Stimulated activated naive CD4-positive, alpha-beta T cell (primary cell): ENCODE results near the gene TRERF1.
"Not testable (repeated sequence)": the region's sequence is repeated elsewhere in the genome, so short reads cannot be mapped to it uniquely, and the experiment has no call there.

ENCODE experiments used
- DNase-seq, 6 experiments: peaks; one replicate each; lab custom pipeline; 2025; lab: John Stamatoyannopoulos, UW

TRERF1 gene

DNA sequence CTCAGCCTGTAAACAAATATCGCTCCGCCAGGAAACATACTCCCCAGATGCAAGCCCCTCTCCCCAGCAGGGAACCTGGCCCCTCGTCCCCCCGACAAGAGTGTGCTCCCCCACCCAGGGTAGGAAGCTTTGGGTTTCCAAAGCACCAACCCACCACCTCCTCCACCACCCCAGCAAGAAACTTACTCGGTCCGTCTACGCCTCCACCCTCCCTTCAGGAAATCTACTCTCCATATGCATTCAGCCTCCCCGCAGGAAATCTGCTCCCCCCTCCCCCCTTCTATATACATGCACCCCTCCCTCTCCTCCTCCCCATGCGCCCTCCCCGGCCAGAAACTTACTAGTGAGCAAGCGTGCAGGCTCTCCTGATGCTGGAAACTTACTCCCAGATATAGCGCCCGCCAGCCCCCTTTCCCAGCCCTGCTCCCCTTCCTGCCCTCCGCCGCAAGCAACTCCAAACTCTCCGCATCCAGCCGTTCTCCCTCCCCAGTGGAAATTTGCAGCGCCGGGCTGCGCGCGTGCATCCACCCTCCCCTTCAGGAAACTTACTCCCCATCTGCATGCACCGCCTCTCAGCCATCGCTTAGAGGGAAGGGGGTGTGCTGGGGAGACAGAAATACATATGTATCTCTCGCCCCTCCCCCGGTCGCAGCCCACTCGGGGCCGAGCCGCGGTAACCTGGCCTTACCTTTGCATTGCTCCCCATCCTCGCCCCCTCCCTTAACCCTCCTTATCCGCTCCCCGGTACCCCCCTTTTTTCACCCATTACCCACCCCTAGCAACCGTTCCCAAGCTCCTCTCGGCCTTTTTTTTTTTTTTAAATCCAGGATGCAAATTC is at the start of gene TRERF1:
TSS of gene TRERF1 (minus strand) at position 594 of the 838 bp plus-strand sequence. CDS start 182,336 bp downstream, outside the sequence.
- peak; percentile 40 to 75 (median 57) for DNase-seq

- DNase-seq, result no peak
Measured at GRCh38 chr6:42498473-42499128, 46.9 kb upstream of the TRERF1 start.

- no peak for DNase-seq
Measured at GRCh38 chr6:42493914-42494539, 42.3 kb upstream of the TRERF1 start.

- DNase-seq, result no peak
Measured at GRCh38 chr6:42488129-42488528, 36.4 kb upstream of the TRERF1 start.

- DNase-seq, result no peak
Measured at GRCh38 chr6:42484261-42484660, 32.5 kb upstream of the TRERF1 start.

DNA sequence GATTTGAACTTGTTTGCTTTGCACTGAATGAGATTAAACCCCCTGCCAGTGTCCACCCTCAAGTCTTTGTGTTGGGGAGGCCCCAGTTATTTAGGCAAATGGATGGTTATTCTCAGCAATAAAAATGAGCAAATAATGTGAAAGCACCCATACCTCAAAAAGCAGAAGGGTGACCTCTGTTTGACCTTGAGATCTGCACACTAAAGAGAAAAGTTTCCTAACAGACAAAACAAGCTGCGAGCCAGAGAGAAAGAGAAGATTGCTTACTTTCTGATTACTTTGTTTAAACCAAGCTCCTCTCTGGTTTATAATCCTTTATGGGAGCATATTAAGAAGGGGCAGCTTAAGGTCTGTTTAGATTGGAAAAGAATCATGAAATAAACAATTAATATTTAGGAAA is 30.4 kb upstream of the TRERF1 start:
- no peak for DNase-seq

DNA sequence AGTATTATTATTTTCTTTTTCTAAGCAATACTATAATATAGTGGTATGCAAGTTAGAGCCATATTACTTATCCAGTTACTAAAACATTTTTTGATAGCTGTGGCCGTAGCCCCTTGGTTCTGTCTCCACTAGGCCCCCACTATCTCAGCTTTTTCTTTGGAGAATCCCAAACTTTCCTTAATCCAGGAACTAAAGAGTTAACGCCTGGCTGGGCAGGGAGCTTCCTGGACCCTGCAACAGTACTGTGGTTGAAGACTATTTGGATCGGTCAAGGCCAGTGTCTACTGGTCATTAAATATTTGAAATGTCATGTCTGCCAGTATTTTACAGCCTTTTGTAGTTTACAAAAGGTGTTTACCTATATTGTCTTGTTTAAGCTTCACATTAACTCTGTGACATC is 20.0 kb upstream of the TRERF1 start:
- no peak for DNase-seq

DNA sequence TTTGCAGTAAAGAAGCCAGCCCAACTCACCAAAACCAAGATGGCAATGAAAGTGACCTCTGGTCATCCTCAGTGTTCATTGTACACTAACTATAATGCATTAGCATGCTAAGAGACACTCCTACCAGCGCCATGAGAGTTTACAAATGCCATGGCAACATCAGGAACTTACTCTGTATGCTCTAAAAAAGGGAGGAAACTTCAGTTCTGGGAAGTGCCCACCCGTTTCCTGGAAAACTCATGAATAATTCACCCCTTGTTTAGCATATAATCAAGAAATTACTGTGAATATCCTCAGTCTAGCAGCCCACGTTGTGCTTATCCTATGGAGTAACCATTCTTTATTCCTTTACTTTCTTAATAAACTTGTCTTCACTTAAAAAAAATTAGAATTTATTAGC is 19.4 kb upstream of the TRERF1 start:
- no peak for DNase-seq

GRCh38 chr6:42468273-42468672 is 16.5 kb upstream of the TRERF1 start:
- DNase-seq, result no peak

DNA sequence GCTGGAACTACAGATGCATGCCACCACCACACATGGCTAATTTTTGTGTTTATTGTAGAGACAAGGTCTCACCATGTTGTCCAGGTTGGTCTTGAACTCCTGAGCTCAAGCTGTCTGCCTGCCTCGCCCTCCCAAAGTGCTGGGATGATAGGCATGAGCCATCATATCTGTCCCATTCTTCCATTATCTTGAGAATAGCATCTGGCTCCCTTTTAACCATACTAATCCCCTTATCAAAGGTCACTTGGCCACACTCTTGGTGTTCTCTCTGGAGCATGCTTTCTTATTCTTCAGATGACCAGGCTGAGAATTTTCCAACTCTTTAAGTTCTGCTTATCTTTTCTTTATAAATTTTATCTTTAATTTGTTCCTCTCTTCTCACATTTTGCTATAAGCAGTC is 15.9 kb upstream of the TRERF1 start:
- no peak for DNase-seq

GRCh38 chr6:42466470-42466869 is 14.7 kb upstream of the TRERF1 start:
- DNase-seq, result not testable (repeated sequence)

DNA sequence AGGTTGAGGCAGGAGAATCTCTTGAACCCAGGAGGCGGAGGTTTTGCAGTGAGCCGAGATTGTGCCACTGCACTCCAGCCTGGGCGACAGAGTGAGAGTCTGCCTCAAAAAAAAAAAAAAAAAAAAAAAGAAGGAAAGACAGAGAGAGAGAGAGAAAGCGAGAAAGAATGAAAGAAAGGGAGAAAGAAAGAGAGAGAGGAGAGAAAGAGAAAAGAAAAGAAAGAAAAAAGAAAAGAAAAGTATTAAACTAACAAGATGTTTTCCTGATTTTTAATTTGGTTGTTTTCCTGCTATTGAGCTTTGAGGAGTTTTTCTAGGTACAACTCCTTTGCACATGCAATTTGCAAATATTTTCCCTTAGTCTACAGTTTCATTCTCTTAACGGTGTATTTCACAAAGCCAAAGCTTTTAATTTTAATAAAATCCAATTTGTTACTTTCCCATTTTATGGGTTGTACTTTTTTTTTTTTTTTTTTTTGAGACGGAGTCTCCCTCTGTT is 10.8 kb upstream of the TRERF1 start:
- no peak for DNase-seq

GRCh38 chr6:42460883-42461282 is 9.2 kb upstream of the TRERF1 start:
- no peak for DNase-seq

GRCh38 chr6:42459888-42460287 is 8.2 kb upstream of the TRERF1 start:
- DNase-seq, result no peak

DNA sequence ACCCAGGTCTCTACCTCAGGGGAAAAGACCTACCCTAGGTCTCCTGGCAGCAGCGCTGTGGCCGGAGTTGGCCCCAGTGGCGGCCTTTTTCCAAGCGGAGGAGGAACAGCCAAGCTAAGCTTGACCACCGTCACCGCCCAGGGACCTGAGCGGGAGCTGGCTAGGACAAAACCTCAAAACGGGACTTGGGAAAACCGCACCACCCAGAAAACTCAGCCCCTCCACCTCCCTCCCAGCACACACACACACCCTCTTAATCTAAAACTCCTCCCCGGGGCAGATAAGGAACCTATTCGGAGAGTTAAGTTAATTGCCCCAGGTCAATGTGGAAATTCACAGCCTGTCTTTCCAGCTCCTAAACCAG is 2.7 kb upstream of the TRERF1 start:
- no peak for DNase-seq

DNA sequence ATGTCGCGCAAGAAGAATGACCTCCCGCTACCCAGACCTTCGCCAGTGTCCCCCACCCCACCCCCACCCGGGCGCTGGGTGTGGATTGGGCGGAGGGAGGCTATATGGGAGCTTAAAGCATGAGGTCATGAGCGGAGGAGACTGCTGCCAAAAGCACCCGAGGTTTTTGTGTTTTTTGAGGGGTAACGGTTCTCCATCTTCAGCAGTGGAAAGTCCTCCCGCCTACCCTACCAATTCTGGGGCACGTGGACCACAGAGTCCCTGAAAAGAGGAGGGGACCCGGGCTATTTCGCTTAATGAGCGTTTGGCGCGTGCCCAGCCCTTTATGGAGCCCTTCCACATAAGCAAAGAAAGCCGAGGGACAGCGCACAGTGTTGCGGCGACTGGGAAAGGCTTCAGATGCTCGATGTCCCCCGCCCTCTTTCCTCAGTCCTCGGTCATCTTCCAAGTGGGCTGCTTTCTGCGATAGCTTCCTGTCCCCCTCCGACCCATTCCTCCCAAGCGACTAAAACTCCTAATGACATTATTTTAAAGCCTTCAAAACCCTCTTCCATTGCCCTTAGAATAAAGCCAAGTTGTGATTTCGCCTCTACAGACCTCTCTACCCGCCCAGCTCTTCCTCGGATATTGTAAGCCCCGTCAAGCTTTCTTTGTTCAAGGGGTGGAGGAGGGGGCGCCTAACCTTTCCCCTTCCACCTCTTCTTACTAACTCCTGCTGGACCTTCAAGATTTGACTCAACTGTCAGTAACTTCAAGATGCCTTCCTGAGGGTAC is 2.1 kb upstream of the TRERF1 start:
- peak in 4 of 6 experiments; percentile 5 to 34 (median 14) for DNase-seq

DNA sequence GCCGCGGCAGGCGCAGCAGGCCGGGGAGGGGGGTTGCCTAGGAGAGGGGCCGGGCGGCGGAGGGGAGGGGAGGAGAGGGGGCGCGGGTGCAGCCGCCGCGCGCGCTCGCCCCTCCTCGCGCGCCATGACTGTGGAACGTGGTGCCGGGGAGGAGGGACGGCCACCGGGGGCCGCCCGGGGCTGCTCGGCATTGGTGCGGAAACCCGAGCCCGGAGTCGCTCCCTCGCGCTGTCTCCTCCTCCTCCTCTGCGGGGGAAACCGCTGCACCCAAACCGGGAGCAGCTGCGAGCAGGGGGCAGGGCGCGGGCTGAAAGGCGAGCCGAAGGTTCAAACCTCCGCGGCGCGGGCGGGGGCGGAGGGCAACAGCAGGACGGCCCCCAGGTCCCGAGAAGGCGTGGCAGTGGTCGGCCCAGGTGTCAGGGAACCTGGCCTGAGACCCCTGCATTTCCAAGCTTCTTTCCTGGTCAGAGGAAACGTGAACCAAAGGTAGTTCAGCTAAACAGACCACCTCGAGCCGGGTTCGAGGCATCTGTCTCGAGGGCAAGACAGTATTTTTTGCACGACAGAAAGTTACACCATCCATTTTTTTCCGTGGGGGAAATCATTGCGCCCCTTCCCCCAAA is 1.4 kb upstream of the TRERF1 start:
- peak; percentile 56 to 76 (median 70) for DNase-seq

DNA sequence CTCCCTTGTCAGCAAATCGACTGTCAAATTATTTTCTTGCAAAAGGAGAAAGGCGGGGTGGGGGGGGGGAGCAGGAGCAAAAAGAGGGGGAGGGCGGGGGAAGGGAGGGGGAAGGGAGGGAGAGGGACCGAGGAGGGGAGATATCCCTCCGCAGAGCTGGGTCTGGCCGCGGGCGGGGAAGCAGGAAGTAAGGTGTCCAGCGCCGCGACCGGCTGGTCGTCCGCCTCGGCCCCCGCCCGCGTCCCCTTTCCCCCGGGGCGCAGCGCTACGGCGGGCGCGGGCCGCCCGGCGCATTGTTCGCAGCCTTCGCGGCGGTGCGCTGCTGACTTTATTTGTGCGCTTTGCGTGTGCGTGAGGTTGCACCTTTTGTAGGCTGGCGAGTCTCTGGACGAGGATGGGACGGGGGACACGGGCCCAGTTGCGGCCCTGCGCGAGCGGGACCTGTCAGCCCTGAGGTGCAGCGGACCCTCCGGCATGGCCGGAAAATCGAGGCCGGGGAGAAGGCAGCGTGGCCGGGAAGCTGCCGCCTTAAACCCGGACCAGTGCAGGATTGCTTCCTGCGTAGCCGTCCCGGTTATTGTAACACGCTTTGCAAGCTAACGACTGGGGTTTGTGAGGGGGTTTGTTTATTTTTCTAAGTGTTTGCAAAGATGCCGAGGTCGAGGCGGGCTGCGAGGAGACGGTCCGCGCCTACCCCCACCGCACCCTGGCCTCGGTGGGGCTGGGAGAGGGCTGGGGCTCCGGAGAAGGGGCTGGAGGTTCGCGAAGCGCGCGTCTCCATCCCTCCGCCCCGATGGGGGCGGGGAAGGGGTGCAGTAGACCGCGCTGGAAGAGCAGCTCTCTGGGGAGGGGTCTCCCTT is 675 bp upstream of the TRERF1 start:
- DNase-seq, result peak; percentile 28 to 85 (median 70)

DNA sequence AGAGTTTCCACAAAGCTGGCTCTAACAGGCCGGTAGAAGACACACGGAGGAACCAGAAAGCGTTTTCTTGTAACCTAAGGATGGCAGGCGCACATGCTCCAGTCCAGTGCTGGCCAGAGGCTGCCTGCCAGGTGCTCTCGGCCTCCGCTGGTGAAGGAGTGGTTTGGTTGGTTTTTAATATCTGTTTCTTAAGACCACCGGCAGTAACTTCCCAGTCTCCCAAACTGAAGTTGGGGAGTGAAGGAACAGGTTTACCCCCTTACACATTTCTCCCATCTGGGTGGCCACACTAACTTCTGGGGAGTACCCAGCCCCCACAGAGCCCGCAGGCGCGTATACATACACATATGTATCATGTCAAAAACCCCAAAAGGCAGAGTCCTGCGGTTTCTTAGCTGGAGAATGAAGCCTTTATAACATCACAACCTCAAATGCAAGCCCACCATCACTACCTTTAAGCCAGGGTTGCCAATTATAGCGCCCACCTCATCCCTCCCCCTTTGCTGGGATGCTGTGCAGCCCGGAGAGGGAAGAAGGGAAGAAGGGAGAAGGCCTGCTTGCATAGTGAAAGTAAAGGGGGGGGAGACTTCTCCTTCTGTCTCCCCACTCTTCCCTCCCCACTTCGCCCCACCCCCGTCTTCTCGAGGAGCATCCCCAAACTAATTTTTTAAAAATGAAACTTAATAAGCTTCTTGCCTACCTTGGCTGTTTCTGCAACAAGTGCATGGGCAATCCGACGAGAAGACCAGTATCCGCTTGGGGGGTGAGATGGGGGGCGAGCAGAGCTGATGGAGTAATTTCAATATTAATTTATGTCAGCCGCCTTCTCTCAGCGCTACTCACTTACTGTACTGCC is 1.0 kb downstream of the TRERF1 start:
- peak in 4 of 6 experiments; percentile 18 to 44 (median 22) for DNase-seq
